Pancreas (tissue), 10 donors: ENCODE measurements around the gene CEP19. TPM values are rescaled to one million over a fixed set of nuclear protein-coding genes. Genes with fewer than 3 reads are reported as not detected.
"Not testable (repeated sequence)": the region's sequence is repeated elsewhere in the genome, so short reads cannot be mapped to it uniquely, and the experiment has no call there.

Source experiments
- ATAC-seq, 4 donors: fragments of 200-7000 bp; cut with Tn5 transposase; one replicate each; pipeline versions ENCODE4 v1.8.0 to v1.9.1; 2020; ENCODE audit warnings: mild to moderate bottlenecking in 4 of 4, moderate library complexity in 4 of 4
- DNase-seq, 6 donors: peaks; one replicate each; pipeline ENCODE4 v3.0.0-alpha.2; 2020
- FAIRE-seq: peaks from 2 replicates; lab custom pipeline; 2012; peaks lifted over from hg19 to GRCh38; lab: Jason Lieb, UNC
- H3K27ac ChIP-seq, 4 donors: fragments of 200-600 bp; sonication (generic); 1 replicate in 3 of 4; 2 replicates in 1 of 4; pipeline versions ENCODE4 v1.5.0 to v1.8.0; 2020
- H3K27me3 ChIP-seq, 4 donors: fragments of 200-600 bp; one replicate each; pipeline ENCODE4 v1.8.0; 2021
- H3K36me3 ChIP-seq, 3 donors: fragments of 200-600 bp; sonication (generic) in 1 of 3; one replicate each; pipeline versions ENCODE4 v1.5.0 to v1.8.0; 2020 to 2021
- H3K4me1 ChIP-seq, 3 donors: fragments of 200-600 bp; one replicate each; pipeline ENCODE4 v1.8.0; 2021
- H3K4me3 ChIP-seq, 4 donors: fragments of 200-600 bp; sonication (generic) in 2 of 4; one replicate each; pipeline versions ENCODE4 v1.5.0 to v1.8.0; 2020 to 2021
- H3K9me3 ChIP-seq, 4 donors: fragments of 200-600 bp; one replicate each; pipeline ENCODE4 v1.8.0; 2021
- WGBS, 2 donors: extraction: QIAGEN DNeasy Blood & Tissue Kit; methylation state at CpG; one replicate each; pipeline ENCODE4 v1.1.7; 2013; 5-methylcytosine and 5-hydroxymethylcytosine counted together
- intact Hi-C, 3 donors: fragments of 100-400 bp; cut with DNase I; formaldehyde crosslinking; loops; one replicate each; pipeline versions ENCODE4 v1.11.1 to v1.14.2; 2022
- polyA plus RNA-seq, 2 donors: library from polyadenylated mRNA; stranded (reverse); fragments of 200-250 nt; gene quantifications; one replicate each; pipeline ENCODE4 v1.2.3, GENCODE V29; 2013
- total RNA-seq, 6 donors: library from RNA; stranded (reverse); fragmentation: NEBNext Ultra II Directional in 4 of 6; extraction: Animal tissue kit (Norgen Biotek cat#: 25700) in 4 of 6; gene quantifications; one replicate each; pipeline versions ENCODE4 v1.2.1 to v1.2.4, GENCODE V29; 2021 to 2023
- TF ChIP-seq, protein P1 (sequence below), 4 donors: fragments of 200-600 bp; sonication (generic) in 3 of 4; IDR thresholded peaks; one replicate each; pipeline versions ENCODE4 v1.5.0 to v1.8.0; 2021; ENCODE audit warnings: antibody characterized with exemption in 4 of 4
- donor health status: healthy with polysubstance abuse.
- donor health status: DM: no; HTN: no; CAD: no; lungs with moderate emphysema.
- donor health status: DM: no; HTN: no; CAD: no.
- donor health status: control.
- donor health status: control.
- donor health status: Bipolar disorder and iron deficiency.
- donor health status: DM: yes; HTN: yes; CAD: no.
- donor health status: DM: no; HTN: no; CAD: no.
- donor health status: DM: no; HTN: no; CAD: no.
- donor health status: DM: yes; HTN: yes; CAD: no.

CEP19 gene
- total and polyA plus RNA-seq, 8 donors, result 0.23 to 1.4 (median 0.52) TPM

DNA sequence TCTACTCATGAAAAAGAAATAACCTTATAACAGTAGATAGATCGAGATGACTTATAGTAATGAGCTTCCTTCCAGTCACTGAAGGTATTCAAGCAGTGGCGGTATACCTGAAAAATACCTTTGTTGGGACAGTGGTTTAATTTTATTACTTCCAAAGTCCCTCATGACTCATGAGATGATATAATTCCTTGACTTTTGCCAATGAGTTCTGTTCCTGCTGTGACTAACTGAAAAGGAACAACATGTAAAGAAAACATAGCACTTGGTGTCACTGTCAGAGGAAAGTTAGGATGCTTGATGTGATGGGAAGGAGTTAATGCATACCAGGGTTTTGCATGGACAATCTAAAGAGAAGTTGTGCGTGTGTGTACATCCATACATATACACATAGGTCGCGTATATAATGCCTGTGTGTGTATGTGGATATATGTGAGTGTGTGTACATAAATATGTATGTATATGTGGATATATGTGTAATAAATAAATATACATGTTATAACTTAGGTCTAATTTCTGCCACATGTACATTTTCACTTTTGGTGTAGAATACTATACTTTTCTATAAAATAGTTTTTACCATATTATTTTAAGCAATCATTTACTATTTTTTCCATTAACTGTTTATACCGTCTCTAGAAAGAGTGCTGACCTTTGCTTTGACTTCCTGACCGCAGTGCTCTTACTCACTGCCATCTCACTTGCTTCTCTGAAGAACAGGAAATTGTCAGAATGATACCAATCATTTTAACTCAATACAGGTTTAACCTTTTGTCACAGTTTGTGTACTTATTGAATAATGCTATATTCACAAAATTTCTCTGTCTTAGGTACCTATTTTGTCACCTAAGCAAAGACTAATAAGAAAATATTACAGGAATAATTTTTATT, 15.0 kb upstream of the CEP19 start:
- no peaks in the 10 kb centered on the region for H3K4me1 ChIP-seq
- no peaks in the 10 kb centered on the region for H3K27me3 ChIP-seq
- H3K27ac ChIP-seq, result no peak overlapping the region
- TF ChIP-seq, protein P1, sequence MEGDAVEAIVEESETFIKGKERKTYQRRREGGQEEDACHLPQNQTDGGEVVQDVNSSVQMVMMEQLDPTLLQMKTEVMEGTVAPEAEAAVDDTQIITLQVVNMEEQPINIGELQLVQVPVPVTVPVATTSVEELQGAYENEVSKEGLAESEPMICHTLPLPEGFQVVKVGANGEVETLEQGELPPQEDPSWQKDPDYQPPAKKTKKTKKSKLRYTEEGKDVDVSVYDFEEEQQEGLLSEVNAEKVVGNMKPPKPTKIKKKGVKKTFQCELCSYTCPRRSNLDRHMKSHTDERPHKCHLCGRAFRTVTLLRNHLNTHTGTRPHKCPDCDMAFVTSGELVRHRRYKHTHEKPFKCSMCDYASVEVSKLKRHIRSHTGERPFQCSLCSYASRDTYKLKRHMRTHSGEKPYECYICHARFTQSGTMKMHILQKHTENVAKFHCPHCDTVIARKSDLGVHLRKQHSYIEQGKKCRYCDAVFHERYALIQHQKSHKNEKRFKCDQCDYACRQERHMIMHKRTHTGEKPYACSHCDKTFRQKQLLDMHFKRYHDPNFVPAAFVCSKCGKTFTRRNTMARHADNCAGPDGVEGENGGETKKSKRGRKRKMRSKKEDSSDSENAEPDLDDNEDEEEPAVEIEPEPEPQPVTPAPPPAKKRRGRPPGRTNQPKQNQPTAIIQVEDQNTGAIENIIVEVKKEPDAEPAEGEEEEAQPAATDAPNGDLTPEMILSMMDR (IDR thresholded peaks at IDR 0.05), result no peak
- H3K9me3 ChIP-seq, result no peaks in the 10 kb centered on the region
- ATAC-seq (no peak), FAIRE-seq (no peak), DNase-seq (no peak)
- no peaks in the 10 kb centered on the region for H3K36me3 ChIP-seq
- intact Hi-C loops, result no loop called here
- 87 to 94% methylated on average over 7 of the region's 7 CpGs for WGBS, 2 donors
- no peak overlapping the region for H3K4me3 ChIP-seq

DNA sequence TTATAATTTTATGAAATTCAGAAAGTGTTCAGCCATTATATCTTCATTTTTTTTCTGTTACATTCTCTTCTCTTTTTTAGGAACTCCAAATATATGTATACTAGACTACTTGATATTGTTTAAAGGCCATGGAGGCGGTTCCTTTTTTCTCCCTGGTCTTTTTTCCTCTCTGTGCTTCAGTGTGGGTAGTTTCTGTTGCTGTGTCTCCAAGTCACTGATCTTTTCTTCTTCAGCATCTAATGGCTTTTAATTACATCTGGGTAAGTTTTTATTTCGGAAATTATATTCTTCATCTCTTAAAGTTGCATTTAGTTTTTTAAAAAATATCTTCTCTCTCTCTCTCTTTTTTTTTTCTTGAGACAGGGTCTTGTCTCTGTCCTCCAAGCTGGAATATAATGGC, 9.0 kb upstream of the CEP19 start:
- intact Hi-C loops, result no loop called here
- TF ChIP-seq, protein P1 (IDR thresholded peaks at IDR 0.05), result no peak

DNA sequence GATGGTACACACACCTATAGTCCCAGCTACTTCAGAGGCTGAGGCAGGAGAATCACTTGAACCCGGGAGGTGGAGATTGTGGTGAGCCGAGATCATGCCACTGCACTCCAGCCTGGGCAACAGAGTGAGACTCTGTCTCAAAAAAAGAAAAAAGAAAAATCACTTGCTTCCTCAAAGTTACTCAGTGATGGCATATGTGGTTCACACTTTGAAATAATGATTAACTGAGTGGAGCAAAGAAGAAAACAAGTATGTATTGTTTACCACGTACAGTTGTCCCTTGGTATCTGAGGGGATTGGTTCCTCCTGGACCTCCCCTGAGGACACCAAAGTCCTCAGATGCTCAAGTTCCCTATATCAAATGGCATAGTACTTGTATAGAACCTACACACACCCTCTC, 5.1 kb upstream of the CEP19 start:
- H3K9me3 ChIP-seq, H3K27me3 ChIP-seq, DNase-seq, ATAC-seq, FAIRE-seq, H3K4me1 ChIP-seq, H3K36me3 ChIP-seq, intact Hi-C loops, H3K4me3 ChIP-seq, H3K27ac ChIP-seq: not testable (repeated sequence)
- WGBS, 2 donors, result 71 to 79% methylated on average over 3 of the region's 3 CpGs

More for the DNA sequence above, 9.0 kb upstream of the CEP19 start:
- no peaks in the 10 kb centered on the region for H3K4me1 ChIP-seq
- FAIRE-seq (no peak), ATAC-seq (no peak), DNase-seq (no peak)
- H3K27ac ChIP-seq, result no peak overlapping the region
- no peaks in the 10 kb centered on the region for H3K36me3 ChIP-seq
- no peaks in the 10 kb centered on the region for H3K9me3 ChIP-seq
- 91 to 95% methylated on average over 2 of the region's 2 CpGs for WGBS, 2 donors
- no peak overlapping the region for H3K4me3 ChIP-seq
- no peaks in the 10 kb centered on the region for H3K27me3 ChIP-seq

DNA sequence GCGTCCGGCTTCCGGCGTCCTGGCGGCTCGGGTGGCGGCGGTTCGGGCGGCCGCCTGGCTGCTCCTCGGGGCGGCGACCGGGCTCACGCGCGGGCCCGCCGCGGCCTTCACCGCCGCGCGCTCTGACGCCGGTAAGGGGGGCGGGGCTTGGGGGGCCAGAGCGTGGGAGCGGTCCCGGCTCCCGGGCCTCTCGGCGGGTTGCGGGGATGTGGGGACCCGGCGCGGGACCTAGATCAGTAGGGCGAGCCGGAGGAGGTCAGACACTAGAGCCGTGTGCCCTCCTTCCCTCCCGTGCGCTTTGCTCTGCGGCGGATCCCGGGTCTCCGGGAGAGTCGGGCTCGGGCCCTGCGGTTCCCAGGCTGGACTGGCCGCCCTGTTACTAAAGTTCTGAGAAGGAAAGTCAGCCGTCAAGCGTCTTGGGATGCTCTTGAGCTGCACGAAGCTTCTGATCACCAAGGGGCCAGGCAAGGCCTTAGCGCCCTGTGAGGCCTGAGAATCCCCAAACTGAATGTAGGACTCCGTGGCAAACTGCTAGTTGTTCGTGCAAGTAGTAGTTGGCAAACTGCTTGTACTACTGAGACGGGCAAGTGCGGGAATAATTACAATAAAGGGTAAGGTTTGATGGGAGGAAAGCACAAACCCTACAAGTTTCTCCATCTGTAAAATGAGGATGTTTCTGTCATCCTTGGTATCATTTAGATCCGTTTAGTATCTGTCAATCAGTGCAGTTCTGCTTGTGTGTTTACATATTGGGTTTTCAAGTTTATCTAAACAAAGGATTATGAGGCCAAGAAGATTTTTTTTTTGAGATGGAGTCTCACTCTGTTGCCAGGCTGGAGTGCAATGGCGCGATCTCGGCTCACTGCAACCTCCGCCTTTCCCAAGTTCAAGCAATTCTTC, 714 bp upstream of the CEP19 start:
- intact Hi-C loops, result no loop called here
- ATAC-seq, result peak; percentile 80 to 88 (median 81)
- Histone ChIP-seq H3K27ac (peak overlapping the region; percentile 80 to 86 (median 82)), H3K4me3 (peak overlapping the region; percentile 37 to 85 (median 73)), H3K27me3 (no peaks in the 10 kb centered on the region), H3K4me1 (peaks cover 0 to 11% (median 11%) of the 10 kb centered on the region in 3 donors), H3K36me3 (no peaks in the 10 kb centered on the region), H3K9me3 (no peaks in the 10 kb centered on the region)
- TF ChIP-seq, protein P1 (IDR thresholded peaks at IDR 0.05), result no peak
- DNase-seq, result peak in 4 of 6 donors; percentile 60 to 85 (median 74)
- no peak for FAIRE-seq
- WGBS, 2 donors, result 4% methylated on average over 56 to 64 of the region's 64 CpGs

DNA sequence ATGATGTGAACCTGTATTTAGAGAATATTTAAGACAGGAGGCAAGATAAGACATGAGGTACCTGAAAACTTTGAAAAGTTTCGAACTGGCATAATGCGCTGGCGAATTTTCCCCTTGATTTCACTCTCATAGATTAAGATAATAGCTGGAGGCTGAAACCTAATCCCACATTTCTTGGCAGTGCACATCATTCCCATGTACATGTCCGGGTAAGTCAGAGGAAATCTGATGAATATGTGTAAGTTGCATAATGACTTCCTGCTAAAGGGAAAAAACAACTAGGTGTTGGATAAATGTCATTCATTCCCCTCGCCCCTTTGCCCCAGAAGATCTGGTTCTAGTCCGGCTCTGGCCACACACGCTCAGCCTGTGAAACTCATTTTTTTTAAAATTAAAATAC, 3.6 kb downstream of the CEP19 start:
- ATAC-seq (no peak), FAIRE-seq (no peak), DNase-seq (no peak)
- intact Hi-C loops, result no loop called here
- WGBS, 2 donors, result 76 to 78% methylated on average over 7 of the region's 7 CpGs
- Histone ChIP-seq H3K27me3 (no peaks in the 10 kb centered on the region), H3K4me1 (peaks cover 0 to 11% (median 10%) of the 10 kb centered on the region in 3 donors), H3K27ac (no peak overlapping the region), H3K9me3 (no peaks in the 10 kb centered on the region), H3K36me3 (no peaks in the 10 kb centered on the region), H3K4me3 (no peak overlapping the region)
- TF ChIP-seq, protein P1 (IDR thresholded peaks at IDR 0.05), result no peak
